Gastrocnemius medialis (tissue), 4 donors: Measurements from ENCODE around the gene POLR2B. TPM values are rescaled to one million over a fixed set of nuclear protein-coding genes. Genes with fewer than 3 reads are reported as not detected.

Experiments used
- ATAC-seq, 2 donors: fragments of 150-250 bp; one replicate each; pipeline ENCODE4 v1.9.1; 2016
- DNase-seq, 2 donors: peaks; one replicate each; pipeline ENCODE4 v3.0.0-alpha.2; 2019
- H3K27ac ChIP-seq, 4 donors: fragments of 200-600 bp; sonication (generic); 1 replicate in 1 of 4; 2 replicates in 3 of 4; pipeline ENCODE4 v1.5.1; 2016 to 2018; ENCODE audit warnings: mild to moderate bottlenecking in 2 of 4, moderate library complexity in 1 of 4
- H3K27me3 ChIP-seq, 3 donors: fragments of 200-600 bp; sonication (generic) in 2 of 3; 1 replicate in 1 of 3; 2 replicates in 2 of 3; pipeline versions ENCODE4 v1.5.1 to v1.6.0; 2016 to 2019; ENCODE audit warnings: mild to moderate bottlenecking in 1 of 3, moderate library complexity in 1 of 3
- H3K36me3 ChIP-seq, 2 donors: fragments of 200-600 bp; sonication (generic) in 1 of 2; one replicate each; pipeline ENCODE4 v1.5.1; 2017 to 2018
- H3K4me1 ChIP-seq, 2 donors: fragments of 200-600 bp; sonication (generic) in 1 of 2; one replicate each; pipeline ENCODE4 v1.5.1; 2016 to 2017; ENCODE audit warnings: mild to moderate bottlenecking in 2 of 2
- H3K4me3 ChIP-seq, 4 donors: fragments of 200-600 bp; sonication (generic) in 3 of 4; 1 replicate in 1 of 4; 2 replicates in 3 of 4; pipeline ENCODE4 v1.5.1; 2016 to 2019; ENCODE audit warnings: mild to moderate bottlenecking in 2 of 4
- H3K9me3 ChIP-seq, 3 donors: fragments of 200-600 bp; sonication (generic) in 2 of 3; 1 replicate in 1 of 3; 2 replicates in 2 of 3; pipeline ENCODE4 v1.5.1; 2016 to 2019
- CTCF ChIP-seq, 5 experiments: fragments of 450-650 bp in 3 of 5; fragments of 200-600 bp in 2 of 5; sonication (generic) in 2 of 5; IDR thresholded peaks in 4 of 5; conservative IDR thresholded peaks in 1 of 5; 1 replicate in 4 of 5; 2 replicates in 1 of 5; pipeline ENCODE4 v1.5.1; 2016 to 2019; ENCODE audit warnings: antibody characterized with exemption in 5 of 5, mild to moderate bottlenecking in 3 of 5, moderate library complexity in 3 of 5
- POLR2A ChIP-seq, 2 donors: fragments of 450-650 bp; IDR thresholded peaks; one replicate each; pipeline ENCODE4 v1.6.1; 2017; ENCODE audit warnings: antibody characterized with exemption in 2 of 2, mild to moderate bottlenecking in 2 of 2, moderate library complexity in 2 of 2
- in situ Hi-C, 4 donors: fragments of 200-750 bp; cut with MboI; loops; one replicate each; pipeline versions ENCODE4 v1.15.0 to v1.8.0; 2017; ENCODE audit warnings: low sequenced_read_pairs in 4 of 4
- intact Hi-C: fragments of 100-400 bp; cut with DNase I; formaldehyde crosslinking; loops from one replicate; pipeline ENCODE4 v1.15.1; 2023; ENCODE audit warnings: low total_unique reads
- total RNA-seq, 4 donors: library from RNA; depleted of rRNA; stranded (reverse); fragments of >200 nt; gene quantifications; one replicate each; pipeline versions ENCODE4 v1.1.0 to v1.2.3, GENCODE V29; 2016

POLR2B gene
- total RNA-seq, 4 donors from 2014 or later, result 67.1 to 90.7 (median 84.1) TPM

GRCh38 chr4:57041020-57041419 is 62.3 kb downstream of the POLR2B start:
- in situ Hi-C loops (no loop called here), intact Hi-C loops (loop anchor here (5.0 kb wide), 1 partner anchor 71 kb away; the partner anchor contains the start of gene IGFBP7)
- no peak for TF ChIP-seq CTCF (IDR thresholded peaks at IDR 0.05 in 4 of 5, conservative IDR thresholded peaks at IDR 0.05 in 1 of 5)
- no peak for TF ChIP-seq POLR2A (IDR thresholded peaks at IDR 0.05)
- Histone ChIP-seq H3K4me1 (peaks cover 6 to 27% of the 10 kb centered on the region in 2 donors), H3K9me3 (no peaks in the 10 kb centered on the region), H3K27me3 (no peaks in the 10 kb centered on the region), H3K36me3 (no peaks in the 10 kb centered on the region), H3K27ac (peak overlapping the region in 3 of 4 donors; percentile 64 to 73 (median 65)), H3K4me3 (no peak overlapping the region)
- ATAC-seq (no peak), DNase-seq (no peak)

DNA sequence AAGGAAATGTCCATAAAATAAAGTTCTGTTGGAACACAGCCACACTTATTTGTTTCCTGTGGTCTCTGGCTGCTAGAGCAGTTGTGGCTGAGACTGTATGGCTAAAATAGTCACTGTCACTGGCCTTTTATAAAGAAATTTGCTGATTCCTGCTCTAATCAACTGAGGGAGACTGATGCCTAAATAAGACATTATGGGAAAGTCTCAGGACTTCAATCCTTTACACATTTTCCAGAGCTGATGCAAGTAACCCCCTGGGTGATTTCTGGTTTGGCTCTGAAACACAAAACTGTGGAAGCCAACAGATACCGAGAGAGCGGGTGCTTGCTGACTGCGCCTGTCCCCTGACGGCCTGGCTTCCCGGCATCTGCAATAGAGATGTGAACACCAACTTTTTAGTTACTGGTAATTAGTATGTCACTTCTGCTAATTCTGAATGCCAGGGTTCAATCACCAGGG is 64.0 kb downstream of the POLR2B start:
- intact Hi-C loops, result loop anchor here (5.0 kb wide), 1 partner anchor 70 kb away; the partner anchor contains the start of gene IGFBP7
- no peak overlapping the region for H3K4me3 ChIP-seq
- ATAC-seq, result peak; percentile 39 to 46

GRCh38 chr4:57043347-57044251 is 64.9 kb downstream of the POLR2B start:
- ATAC-seq (peak; percentile 63 to 76), DNase-seq (no peak)
- peaks cover 6 to 35% of the 10 kb centered on the region in 2 donors for H3K4me1 ChIP-seq
- no peaks in the 10 kb centered on the region for H3K36me3 ChIP-seq
- H3K27me3 ChIP-seq, result no peaks in the 10 kb centered on the region
- no peak overlapping the region for H3K4me3 ChIP-seq
- H3K9me3 ChIP-seq, result no peaks in the 10 kb centered on the region
- intact Hi-C loops (loop anchor here (5.0 kb wide), 1 partner anchor 69 kb away; the partner anchor contains the start of gene IGFBP7), in situ Hi-C loops (no loop called here)
- no peak for TF ChIP-seq POLR2A (IDR thresholded peaks at IDR 0.05)
- TF ChIP-seq CTCF (IDR thresholded peaks at IDR 0.05 in 4 of 5, conservative IDR thresholded peaks at IDR 0.05 in 1 of 5), result no peak
- H3K27ac ChIP-seq, result peak overlapping the region; percentile 58 to 73 (median 64)

More for the DNA sequence above, 64.0 kb downstream of the POLR2B start:
- in situ Hi-C loops, result no loop called here
- H3K36me3 ChIP-seq, result no peaks in the 10 kb centered on the region
- DNase-seq, result peak in 1 of 2 donors; percentile 35
- H3K4me1 ChIP-seq, result peaks cover 6 to 31% of the 10 kb centered on the region in 2 donors
- no peak for TF ChIP-seq CTCF (IDR thresholded peaks at IDR 0.05 in 4 of 5, conservative IDR thresholded peaks at IDR 0.05 in 1 of 5)
- TF ChIP-seq POLR2A (IDR thresholded peaks at IDR 0.05), result no peak
- H3K9me3 ChIP-seq, result no peaks in the 10 kb centered on the region
- H3K27me3 ChIP-seq, result no peaks in the 10 kb centered on the region
- H3K27ac ChIP-seq, result peak overlapping the region; percentile 57 to 73 (median 64)

DNA sequence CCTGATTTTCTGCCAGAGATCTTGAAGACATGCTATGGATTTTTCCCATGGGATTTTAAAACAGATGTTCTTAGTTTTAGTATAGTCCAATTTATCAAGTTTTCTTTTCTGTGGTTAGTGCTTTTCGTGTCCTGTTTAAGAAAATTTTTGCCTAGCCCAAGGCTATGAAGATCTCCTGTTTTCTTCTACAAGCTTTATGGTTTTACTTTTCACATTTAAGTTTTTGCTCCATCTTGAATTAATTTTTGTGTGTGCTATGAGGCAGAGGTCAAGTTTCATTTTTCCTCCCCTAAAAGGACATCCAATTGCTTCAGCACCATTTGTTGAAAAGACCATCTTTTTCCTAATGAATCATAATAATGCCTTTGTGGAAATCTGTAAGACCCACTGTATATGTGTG is 65.6 kb downstream of the POLR2B start:
- TF ChIP-seq POLR2A (IDR thresholded peaks at IDR 0.05) (no peak), CTCF (IDR thresholded peaks at IDR 0.05 in 4 of 5, conservative IDR thresholded peaks at IDR 0.05 in 1 of 5) (no peak)
- Histone ChIP-seq H3K27ac (peak overlapping the region; percentile 58 to 73 (median 62)), H3K4me3 (no peak overlapping the region), H3K36me3 (no peaks in the 10 kb centered on the region), H3K9me3 (no peaks in the 10 kb centered on the region), H3K4me1 (peaks cover 6 to 35% of the 10 kb centered on the region in 2 donors), H3K27me3 (no peaks in the 10 kb centered on the region)
- in situ Hi-C loops (no loop called here), intact Hi-C loops (loop anchor here (5.0 kb wide), 1 partner anchor 68 kb away; the partner anchor contains the start of gene IGFBP7)
- no peak for ATAC-seq
- no peak for DNase-seq
